ENCODE data around the gene ITGB3BP. TPM values are rescaled to one million over a fixed set of nuclear protein-coding genes. Genes with fewer than 3 reads are reported as not detected.

Gene ITGB3BP
- total and polyA plus RNA-seq, 2 of the 13 experiments (the other 11 are each of a cell fraction or from before 2014, with no cell fraction given): 19.0 to 46.5 TPM

- no peak for TF ChIP-seq ZBTB46 (CRISPR knock-in tag; IDR thresholded peaks at IDR 0.05; ENCODE audit: borderline replicate concordance)
- TF ChIP-seq KAT2B (IDR thresholded peaks at IDR 0.05; ENCODE audit: borderline replicate concordance, low read depth, low read length): no peak
- peak; percentile 50; the same call in 1 of the 2 replicates for TF ChIP-seq ZKSCAN5 (CRISPR knock-in tag; IDR thresholded peaks at IDR 0.05)
- no peak for TF ChIP-seq KIAA2018 (CRISPR knock-in tag; IDR thresholded peaks at IDR 0.05; ENCODE audit: borderline replicate concordance)
- TF ChIP-seq ZNF841 (CRISPR knock-in tag; IDR thresholded peaks at IDR 0.05; ENCODE audit: borderline replicate concordance): no peak
- no peak; the same call in 1 of the 2 replicates for TF ChIP-seq ZSCAN12 (CRISPR knock-in tag; IDR thresholded peaks at IDR 0.05)
- TF ChIP-seq ZNF17 (CRISPR knock-in tag; IDR thresholded peaks at IDR 0.05): no peak
- peak; percentile 80 for TF ChIP-seq ATF7-NPFF (CRISPR knock-in tag; IDR thresholded peaks at IDR 0.05; ENCODE audit: low read depth)
- TF ChIP-seq GPN1 (CRISPR knock-in tag; IDR thresholded peaks at IDR 0.05; ENCODE audit: borderline replicate concordance): no peak
- TF ChIP-seq ZNF282 (IDR thresholded peaks at IDR 0.05; ENCODE audit: partially characterized antibody): no peak
- no peak for TF ChIP-seq ZBTB10 (CRISPR knock-in tag; IDR thresholded peaks at IDR 0.05; ENCODE audit: borderline replicate concordance)
- peak; percentile 71 for TF ChIP-seq MEF2D (CRISPR knock-in tag; IDR thresholded peaks at IDR 0.05)
- TF ChIP-seq ZNF280B (CRISPR knock-in tag; IDR thresholded peaks at IDR 0.05; ENCODE audit: borderline replicate concordance): peak; percentile 91
Observed at GRCh38 chr1:63522891-63523728, at the start of gene ITGB3BP, which contains the start of gene EFCAB7 (continued).
